Measurements from ENCODE around the gene RAB27A. TPM values are rescaled to one million over a fixed set of nuclear protein-coding genes. Genes with fewer than 3 reads are reported as not detected.

The RAB27A gene
- total RNA-seq, 1 experiment from 2014 or later = 28.9 TPM

GRCh38 chr15:55327387-55327786, 37.8 kb upstream of the RAB27A start:
- Mint-ChIP-seq H3K27ac (ENCODE audit: unreplicated experiment) (no peak overlapping the region), H3K27me3 (ENCODE audit: unreplicated experiment) (no peaks in the 10 kb centered on the region), H3K4me1 (ENCODE audit: low read depth, unreplicated experiment) (no peaks in the 10 kb centered on the region), H3K4me3 (ENCODE audit: low read depth, unreplicated experiment) (no peak overlapping the region), H3K9me3 (ENCODE audit: low read depth, unreplicated experiment) (no peaks in the 10 kb centered on the region), H3K36me3 (ENCODE audit: insufficient read depth, unreplicated experiment) (peaks cover 6% of the 10 kb centered on the region)
- CTCF ChIA-PET = no interaction called here
- no TSS peak for BruUV-seq (replicated peaks)
- no peak for DNase-seq
- intact Hi-C loops (cut with micrococcal nuclease; ENCODE audit: unreplicated experiment) = no loop called here
- TF ChIP-seq CTCF (IDR thresholded peaks at IDR 0.05; ENCODE audit: unreplicated experiment) = no peak

GRCh38 chr15:55322467-55322866, 32.9 kb upstream of the RAB27A start:
- Mint-ChIP-seq H3K36me3 (ENCODE audit: insufficient read depth, unreplicated experiment) (peaks cover 17% of the 10 kb centered on the region), H3K4me1 (ENCODE audit: low read depth, unreplicated experiment) (peaks cover 5% of the 10 kb centered on the region), H3K27ac (ENCODE audit: unreplicated experiment) (no peak overlapping the region), H3K27me3 (ENCODE audit: unreplicated experiment) (no peaks in the 10 kb centered on the region), H3K4me3 (ENCODE audit: low read depth, unreplicated experiment) (no peak overlapping the region), H3K9me3 (ENCODE audit: low read depth, unreplicated experiment) (no peaks in the 10 kb centered on the region)
- intact Hi-C loops (cut with micrococcal nuclease; ENCODE audit: unreplicated experiment) = no loop called here
- no TSS peak for BruUV-seq (replicated peaks)
- no peak for TF ChIP-seq CTCF (IDR thresholded peaks at IDR 0.05; ENCODE audit: unreplicated experiment)
- CTCF ChIA-PET = no interaction called here
- no peak for DNase-seq

GRCh38 chr15:55320963-55321362, 31.4 kb upstream of the RAB27A start:
- H3K36me3 Mint-ChIP-seq (ENCODE audit: insufficient read depth, unreplicated experiment) = peaks cover 25% of the 10 kb centered on the region
- intact Hi-C loops (cut with micrococcal nuclease; ENCODE audit: unreplicated experiment) = no loop called here
- no peak for TF ChIP-seq CTCF (IDR thresholded peaks at IDR 0.05; ENCODE audit: unreplicated experiment)
- no peak overlapping the region for H3K27ac Mint-ChIP-seq (ENCODE audit: unreplicated experiment)
- no TSS peak for BruUV-seq (replicated peaks)
- CTCF ChIA-PET = no interaction called here
- DNase-seq = no peak
- no peaks in the 10 kb centered on the region for H3K27me3 Mint-ChIP-seq (ENCODE audit: unreplicated experiment)
- no peaks in the 10 kb centered on the region for H3K9me3 Mint-ChIP-seq (ENCODE audit: low read depth, unreplicated experiment)
- H3K4me1 Mint-ChIP-seq (ENCODE audit: low read depth, unreplicated experiment) = peaks cover 17% of the 10 kb centered on the region
- H3K4me3 Mint-ChIP-seq (ENCODE audit: low read depth, unreplicated experiment) = no peak overlapping the region

GRCh38 chr15:55320238-55320550, 30.6 kb upstream of the RAB27A start:
- intact Hi-C loops (cut with micrococcal nuclease; ENCODE audit: unreplicated experiment) = no loop called here
- no peak overlapping the region for H3K27ac Mint-ChIP-seq (ENCODE audit: unreplicated experiment)
- DNase-seq = no peak
- peaks cover 25% of the 10 kb centered on the region for H3K36me3 Mint-ChIP-seq (ENCODE audit: insufficient read depth, unreplicated experiment)
- peaks cover 17% of the 10 kb centered on the region for H3K4me1 Mint-ChIP-seq (ENCODE audit: low read depth, unreplicated experiment)
- H3K9me3 Mint-ChIP-seq (ENCODE audit: low read depth, unreplicated experiment) = no peaks in the 10 kb centered on the region
- no peak for TF ChIP-seq CTCF (IDR thresholded peaks at IDR 0.05; ENCODE audit: unreplicated experiment)
- CTCF ChIA-PET = interaction anchor here (2.3 kb wide), 1 partner anchor 88 kb away, joined by 14 read pairs; the partner anchor contains the start of genes CCPG1 and PIERCE2
- H3K27me3 Mint-ChIP-seq (ENCODE audit: unreplicated experiment) = no peaks in the 10 kb centered on the region
- BruUV-seq (replicated peaks) = no TSS peak
- H3K4me3 Mint-ChIP-seq (ENCODE audit: low read depth, unreplicated experiment) = peak overlapping the region; percentile 98
